Activated T-cell treated with anti-CD3 and anti-CD28 coated beads, Interleukin-2, amount 50 U/mL, for 24 hours (primary cell): ENCODE results near the gene DCLK1.

Experiments
- DNase-seq: peaks from one replicate; pipeline ENCODE4 v3.0.0-alpha.2; 2020
- H3K27ac Mint-ChIP-seq: 2 replicates; pipeline ENCODE4 v1.8.0; 2020; ENCODE audit warnings: mild to moderate bottlenecking, mixed read lengths
- H3K27me3 Mint-ChIP-seq: 2 replicates; pipeline ENCODE4 v1.8.0; 2020; ENCODE audit warnings: mixed read lengths
- H3K36me3 Mint-ChIP-seq: 2 replicates; pipeline ENCODE4 v1.8.0; 2020; ENCODE audit warnings: low read depth, mixed read lengths
- H3K4me1 Mint-ChIP-seq: 2 replicates; pipeline ENCODE4 v1.8.0; 2020; ENCODE audit warnings: low read depth, mixed read lengths
- H3K4me3 Mint-ChIP-seq: 2 replicates; pipeline ENCODE4 v1.8.0; 2020; ENCODE audit warnings: mild to moderate bottlenecking, moderate library complexity, mixed read lengths
- H3K9me3 Mint-ChIP-seq: 2 replicates; pipeline ENCODE4 v1.8.0; 2020; ENCODE audit warnings: mixed read lengths

DCLK1 gene

GRCh38 chr13:35792021-35792420 is 339.2 kb downstream of the DCLK1 start:
- H3K9me3 Mint-ChIP-seq = no peaks in the 10 kb centered on the region
- no peaks in the 10 kb centered on the region for H3K27me3 Mint-ChIP-seq

DNA sequence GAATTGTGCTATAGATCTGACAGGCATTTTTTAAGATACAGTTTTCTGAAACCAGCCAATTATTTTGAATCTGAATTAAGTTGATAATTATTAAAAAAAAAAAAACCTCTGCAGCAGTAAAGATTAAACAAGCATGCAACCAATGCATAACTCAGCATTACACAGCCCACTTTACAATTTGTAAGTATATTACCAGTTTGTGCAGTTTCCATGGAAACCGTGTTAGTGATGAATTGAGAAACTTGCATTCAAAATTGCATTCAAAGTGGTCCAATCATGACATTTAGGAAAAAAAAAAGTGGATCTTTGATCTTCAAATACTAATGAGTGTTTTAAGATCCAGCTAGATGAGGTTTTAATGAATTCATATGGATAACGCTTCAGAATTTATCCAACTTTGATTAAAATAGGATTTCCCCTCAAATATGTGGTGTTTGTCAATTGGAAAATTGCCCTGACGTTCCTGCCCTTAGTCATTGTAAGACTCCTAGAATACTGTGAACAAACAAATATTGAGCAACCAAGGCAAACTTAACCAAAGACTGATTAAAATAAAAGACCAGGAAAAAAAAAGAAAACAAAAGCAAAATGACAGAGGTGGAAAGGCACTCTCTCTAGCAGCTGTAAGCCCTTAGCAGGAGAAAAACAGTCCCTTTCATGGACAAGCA is 339.9 kb downstream of the DCLK1 start:
- no peaks in the 10 kb centered on the region for H3K27me3 Mint-ChIP-seq
- no peaks in the 10 kb centered on the region for H3K36me3 Mint-ChIP-seq
- H3K27ac Mint-ChIP-seq = no peak overlapping the region
- no peak overlapping the region for H3K4me3 Mint-ChIP-seq
- DNase-seq = no peak
- no peaks in the 10 kb centered on the region for H3K9me3 Mint-ChIP-seq
- H3K4me1 Mint-ChIP-seq = no peaks in the 10 kb centered on the region

More at GRCh38 chr13:35792021-35792420, 339.2 kb downstream of the DCLK1 start:
- Mint-ChIP-seq H3K36me3 (no peaks in the 10 kb centered on the region), H3K27ac (no peak overlapping the region), H3K4me3 (no peak overlapping the region), H3K4me1 (no peaks in the 10 kb centered on the region)
- no peak for DNase-seq

- Mint-ChIP-seq H3K4me1 (no peaks in the 10 kb centered on the region), H3K27me3 (no peaks in the 10 kb centered on the region), H3K36me3 (no peaks in the 10 kb centered on the region), H3K4me3 (no peak overlapping the region), H3K9me3 (no peaks in the 10 kb centered on the region), H3K27ac (no peak overlapping the region)
- DNase-seq = no peak
Observed at GRCh38 chr13:35789335-35790165, 341.6 kb downstream of the DCLK1 start.

GRCh38 chr13:35787937-35788336 is 343.2 kb downstream of the DCLK1 start:
- Mint-ChIP-seq H3K9me3 (no peaks in the 10 kb centered on the region), H3K4me3 (no peak overlapping the region), H3K4me1 (no peaks in the 10 kb centered on the region), H3K27ac (no peak overlapping the region), H3K27me3 (no peaks in the 10 kb centered on the region), H3K36me3 (no peaks in the 10 kb centered on the region)
- no peak for DNase-seq

DNA sequence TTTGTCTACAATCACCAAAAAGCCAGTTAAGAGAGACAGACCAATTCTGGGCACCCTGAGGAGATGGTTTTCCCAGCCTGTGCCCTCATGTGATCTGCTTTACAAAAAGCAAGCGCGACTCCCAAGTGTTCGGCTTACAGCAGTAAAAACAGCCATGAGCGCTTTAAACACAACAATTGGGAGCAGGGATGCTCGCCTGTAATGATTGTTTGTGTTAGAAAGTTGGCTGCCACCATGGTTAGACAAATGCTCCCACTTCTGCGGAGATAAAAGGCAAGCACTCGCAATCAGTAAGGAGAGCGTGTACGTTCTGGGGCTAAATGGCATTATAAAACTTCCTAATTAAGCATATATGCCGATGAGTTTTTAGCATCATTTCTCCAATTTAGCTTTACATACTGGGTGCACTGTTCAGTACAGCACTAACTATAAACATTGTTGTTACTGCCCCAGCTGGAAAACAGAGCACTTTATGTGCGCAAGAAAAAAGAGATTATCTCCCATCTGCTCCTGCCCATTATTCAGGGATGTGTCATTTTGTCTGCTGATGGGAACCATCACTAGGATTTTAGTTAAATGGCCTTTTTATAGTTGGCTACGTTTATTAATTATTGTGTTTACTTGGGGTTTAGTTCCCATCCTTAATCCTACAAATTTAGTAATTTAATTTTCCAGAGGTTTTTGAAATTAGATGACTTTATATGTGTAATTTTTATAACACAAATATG is 345.4 kb downstream of the DCLK1 start:
- no peak overlapping the region for H3K4me3 Mint-ChIP-seq
- no peaks in the 10 kb centered on the region for H3K9me3 Mint-ChIP-seq
- no peak overlapping the region for H3K27ac Mint-ChIP-seq
- no peaks in the 10 kb centered on the region for H3K4me1 Mint-ChIP-seq
- no peak for DNase-seq
- no peaks in the 10 kb centered on the region for H3K27me3 Mint-ChIP-seq
- no peaks in the 10 kb centered on the region for H3K36me3 Mint-ChIP-seq

DNA sequence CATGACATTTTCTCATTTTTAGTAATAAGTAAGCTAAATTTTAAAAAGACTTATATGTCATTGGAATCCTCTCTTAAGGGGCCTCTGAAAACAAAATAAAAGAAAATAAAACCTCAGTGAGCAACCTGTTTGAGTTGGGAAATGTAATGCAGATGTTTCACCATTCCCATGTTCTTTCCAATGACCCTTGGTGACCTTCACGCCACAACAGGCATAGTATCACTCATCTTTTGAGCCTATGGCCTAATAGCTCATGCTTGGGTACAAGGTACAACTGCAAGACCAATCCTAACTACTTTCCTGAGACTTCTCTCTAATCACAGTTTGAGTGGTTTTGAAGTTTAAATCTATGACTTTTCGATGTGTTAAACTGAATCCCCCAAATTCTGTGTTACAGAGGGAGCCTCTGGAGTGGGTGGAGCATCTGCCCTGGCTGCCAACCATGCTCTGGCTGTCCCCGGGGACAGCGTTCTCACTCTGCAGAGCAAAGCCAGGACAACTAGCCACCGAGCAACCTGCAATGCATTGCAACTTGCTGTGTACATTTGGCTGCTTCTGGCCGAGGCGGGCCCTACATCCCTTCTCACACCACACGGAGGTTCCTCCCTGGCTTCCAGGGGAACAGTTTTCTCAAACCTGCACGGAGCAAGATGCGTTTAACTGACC is 346.8 kb downstream of the DCLK1 start:
- Mint-ChIP-seq H3K4me1 (no peaks in the 10 kb centered on the region), H3K27ac (no peak overlapping the region), H3K9me3 (no peaks in the 10 kb centered on the region), H3K4me3 (no peak overlapping the region), H3K27me3 (no peaks in the 10 kb centered on the region), H3K36me3 (no peaks in the 10 kb centered on the region)
- no peak for DNase-seq

GRCh38 chr13:35782793-35783192 is 348.4 kb downstream of the DCLK1 start:
- H3K27me3 Mint-ChIP-seq = no peaks in the 10 kb centered on the region
- H3K4me1 Mint-ChIP-seq = no peaks in the 10 kb centered on the region
- no peak for DNase-seq
- no peak overlapping the region for H3K27ac Mint-ChIP-seq
- H3K4me3 Mint-ChIP-seq = no peak overlapping the region
- no peaks in the 10 kb centered on the region for H3K9me3 Mint-ChIP-seq
- H3K36me3 Mint-ChIP-seq = no peaks in the 10 kb centered on the region

- H3K4me1 Mint-ChIP-seq = no peaks in the 10 kb centered on the region
Observed at GRCh38 chr13:35781036-35782000, 349.9 kb downstream of the DCLK1 start.

DNA sequence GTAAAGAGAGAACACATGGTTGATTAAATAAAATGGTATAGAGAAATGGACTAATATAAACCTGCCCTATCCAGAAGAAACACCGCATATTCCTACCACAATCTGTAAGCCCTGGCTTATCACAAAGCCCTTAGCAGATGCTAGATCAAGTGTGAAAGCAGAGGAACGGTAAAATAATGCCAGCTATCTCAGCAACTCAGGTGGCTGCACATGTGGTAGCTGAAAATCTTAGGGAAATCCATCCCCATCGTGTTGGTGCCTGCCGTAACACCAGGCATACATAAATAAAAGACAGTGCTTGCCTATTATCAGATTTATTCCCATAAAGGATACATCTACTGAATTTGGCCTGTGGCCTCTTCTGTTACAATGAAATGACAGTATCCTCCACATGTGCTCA is 350.6 kb downstream of the DCLK1 start:
- no peak overlapping the region for H3K4me3 Mint-ChIP-seq

More at GRCh38 chr13:35781036-35782000, 349.9 kb downstream of the DCLK1 start:
- H3K27ac Mint-ChIP-seq = no peak overlapping the region
- no peak for DNase-seq
- no peaks in the 10 kb centered on the region for H3K36me3 Mint-ChIP-seq
- H3K4me3 Mint-ChIP-seq = no peak overlapping the region
- no peaks in the 10 kb centered on the region for H3K27me3 Mint-ChIP-seq
- H3K9me3 Mint-ChIP-seq = no peaks in the 10 kb centered on the region

DNA sequence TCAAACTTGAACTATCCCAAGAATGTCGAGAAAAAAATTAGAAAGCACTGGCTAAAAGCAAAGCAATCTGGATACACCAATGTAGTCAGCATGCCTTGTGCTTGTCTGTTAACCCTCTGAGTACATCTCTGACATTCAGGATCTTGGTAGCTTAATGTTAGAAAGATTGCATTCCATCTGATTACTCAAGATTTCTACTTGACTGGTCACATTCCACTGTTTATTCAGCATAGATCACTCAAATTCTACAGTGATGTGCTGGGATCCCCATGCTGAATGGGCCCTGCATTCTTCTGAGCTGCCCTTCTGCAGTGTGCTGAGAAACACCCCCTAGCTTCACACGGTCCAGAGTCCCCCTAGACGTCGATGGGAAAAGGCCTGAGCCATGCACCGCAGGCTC is 359.3 kb downstream of the DCLK1 start:
- Mint-ChIP-seq H3K27ac (no peak overlapping the region), H3K36me3 (no peaks in the 10 kb centered on the region), H3K4me3 (no peak overlapping the region), H3K27me3 (no peaks in the 10 kb centered on the region), H3K4me1 (no peaks in the 10 kb centered on the region), H3K9me3 (peaks cover 2% of the 10 kb centered on the region)
- DNase-seq = no peak

More for the DNA sequence above, 350.6 kb downstream of the DCLK1 start:
- H3K9me3 Mint-ChIP-seq = no peaks in the 10 kb centered on the region
- no peaks in the 10 kb centered on the region for H3K4me1 Mint-ChIP-seq
- H3K36me3 Mint-ChIP-seq = no peaks in the 10 kb centered on the region
- H3K27ac Mint-ChIP-seq = no peak overlapping the region
- H3K27me3 Mint-ChIP-seq = no peaks in the 10 kb centered on the region
- DNase-seq = no peak

DNA sequence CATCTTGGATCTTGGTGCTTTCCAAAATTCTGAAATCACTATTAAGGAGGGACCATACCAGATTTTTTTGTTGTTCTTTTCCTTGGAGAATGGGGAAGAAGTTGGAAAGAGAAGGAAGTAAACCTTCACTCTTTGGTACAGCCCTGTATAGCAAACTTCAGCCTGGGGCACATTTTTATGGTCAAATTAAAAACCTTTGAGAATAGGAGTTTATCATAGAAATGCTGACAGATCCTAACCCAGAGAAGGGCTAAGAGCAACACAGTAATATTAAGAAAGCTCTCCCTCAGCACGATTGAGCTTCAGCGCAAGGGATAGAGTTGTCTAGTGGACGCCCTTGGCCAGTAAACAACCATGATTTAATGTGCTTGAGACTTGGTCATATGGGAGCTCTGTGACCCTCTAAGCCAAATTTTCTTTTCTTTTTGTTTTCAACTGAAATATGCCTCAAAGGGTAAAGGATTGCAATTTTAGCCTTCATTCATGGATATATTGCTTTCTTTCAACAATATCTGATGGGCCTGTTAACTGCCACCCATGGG is 360.4 kb downstream of the DCLK1 start:
- H3K27ac Mint-ChIP-seq = no peak overlapping the region
- peaks cover 2% of the 10 kb centered on the region for H3K9me3 Mint-ChIP-seq
- no peaks in the 10 kb centered on the region for H3K27me3 Mint-ChIP-seq
- no peak for DNase-seq
- H3K4me1 Mint-ChIP-seq = no peaks in the 10 kb centered on the region
- no peaks in the 10 kb centered on the region for H3K36me3 Mint-ChIP-seq
- no peak overlapping the region for H3K4me3 Mint-ChIP-seq

- no peak overlapping the region for H3K27ac Mint-ChIP-seq
- no peaks in the 10 kb centered on the region for H3K4me1 Mint-ChIP-seq
- H3K9me3 Mint-ChIP-seq = peaks cover 2% of the 10 kb centered on the region
- H3K36me3 Mint-ChIP-seq = no peaks in the 10 kb centered on the region
- DNase-seq = no peak
- no peak overlapping the region for H3K4me3 Mint-ChIP-seq
- no peaks in the 10 kb centered on the region for H3K27me3 Mint-ChIP-seq
Observed at GRCh38 chr13:35769812-35770211, 361.4 kb downstream of the DCLK1 start.

DNA sequence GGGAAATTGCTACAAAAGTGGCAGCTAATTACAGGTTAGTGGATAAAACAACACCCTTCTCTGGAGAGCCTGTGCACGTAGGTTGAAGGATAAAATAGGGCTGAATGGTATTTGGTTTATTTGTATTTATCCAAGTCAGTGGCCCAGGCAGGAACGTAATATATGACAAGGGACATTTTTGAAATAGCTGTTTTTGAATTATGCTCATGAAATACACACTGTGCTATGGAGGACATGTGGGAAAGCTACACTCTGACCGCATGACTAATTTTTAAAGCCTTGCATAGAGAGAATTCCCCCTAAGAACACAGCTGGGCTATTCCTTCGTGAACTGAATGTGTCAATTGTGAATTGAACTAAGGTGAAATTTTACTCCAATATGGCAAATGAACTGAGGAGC is 362.6 kb downstream of the DCLK1 start:
- DNase-seq = no peak
- Mint-ChIP-seq H3K4me3 (no peak overlapping the region), H3K4me1 (no peaks in the 10 kb centered on the region), H3K27ac (no peak overlapping the region), H3K27me3 (no peaks in the 10 kb centered on the region), H3K9me3 (no peaks in the 10 kb centered on the region), H3K36me3 (no peaks in the 10 kb centered on the region)
